GM13976 (cell line): ENCODE measurements around the gene NRG3.

Experiments
- DNase-seq: peaks from one replicate; pipeline ENCODE4 v3.0.0; 2012; ENCODE audit warnings: low spot score
- CTCF ChIP-seq: IDR thresholded peaks from 2 replicates; pipeline ENCODE4 v1.5.1; 2012; ENCODE audit warnings: borderline replicate concordance, mild to moderate bottlenecking; ENCODE audit not compliant: insufficient read depth; ENCODE audit errors: extremely low read depth, missing control alignments, control extremely low read depth
- in situ Hi-C: fragments of 300-500 bp; cut with MboI; formaldehyde crosslinking; loops from one replicate; pipeline ENCODE4 v1.12.0; 2022; ENCODE audit warnings: low sequenced_read_pairs, mixed read lengths, inconsistent platforms; ENCODE audit not compliant: unreplicated experiment

NRG3 gene

GRCh38 chr10:81848514-81848913, 26.5 kb upstream of the NRG3 start:
- in situ Hi-C loops: no loop called here
- DNase-seq: no peak
- no peak for TF ChIP-seq CTCF

GRCh38 chr10:81848931-81849330, 26.1 kb upstream of the NRG3 start:
- TF ChIP-seq CTCF: no peak
- in situ Hi-C loops: no loop called here
- no peak for DNase-seq

GRCh38 chr10:81862596-81862995, 12.4 kb upstream of the NRG3 start:
- TF ChIP-seq CTCF: no peak
- in situ Hi-C loops: no loop called here
- DNase-seq: no peak

- in situ Hi-C loops: no loop called here
- DNase-seq: no peak
- no peak for TF ChIP-seq CTCF
Observed at GRCh38 chr10:81863771-81864170, 11.2 kb upstream of the NRG3 start.

- in situ Hi-C loops: no loop called here
- no peak for DNase-seq
- TF ChIP-seq CTCF: no peak
Observed at GRCh38 chr10:81865581-81865980, 9.4 kb upstream of the NRG3 start.

- in situ Hi-C loops: no loop called here
- TF ChIP-seq CTCF: no peak
- DNase-seq: no peak
Observed at GRCh38 chr10:81866753-81867152, 8.2 kb upstream of the NRG3 start.

- DNase-seq: no peak
- in situ Hi-C loops: no loop called here
- no peak for TF ChIP-seq CTCF
Observed at GRCh38 chr10:81870472-81870871, 4.5 kb upstream of the NRG3 start.
